ENCODE measurements around the gene MT1A. TPM values are rescaled to one million over a fixed set of nuclear protein-coding genes. Genes with fewer than 3 reads are reported as not detected.

MT1A gene
- total RNA-seq, 1 donor from 2014 or later, result not detected

DNA sequence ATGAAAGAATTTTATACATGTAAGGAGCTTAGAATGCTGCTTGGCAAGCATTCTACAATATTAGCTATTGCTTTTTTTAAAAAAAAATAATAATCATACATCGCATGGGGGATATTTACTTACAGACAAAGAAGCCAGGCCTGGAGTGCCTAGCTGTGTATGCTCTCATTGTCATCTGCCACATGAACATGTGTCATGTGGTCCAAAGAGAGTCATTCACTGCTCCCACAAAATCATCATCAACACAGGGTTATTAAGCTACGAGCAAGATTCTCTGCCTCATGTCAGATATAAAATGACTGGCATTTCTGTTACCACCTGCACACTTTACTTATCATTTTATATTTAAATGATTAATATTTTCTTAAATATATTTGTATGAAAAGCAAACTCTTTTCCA, 14.8 kb upstream of the MT1A start:
- H3K27ac Mint-ChIP-seq, result no peak overlapping the region
- peaks cover 74% of the 10 kb centered on the region for H3K27me3 Mint-ChIP-seq (ENCODE audit: low read depth)
- TF ChIP-seq, protein P1, sequence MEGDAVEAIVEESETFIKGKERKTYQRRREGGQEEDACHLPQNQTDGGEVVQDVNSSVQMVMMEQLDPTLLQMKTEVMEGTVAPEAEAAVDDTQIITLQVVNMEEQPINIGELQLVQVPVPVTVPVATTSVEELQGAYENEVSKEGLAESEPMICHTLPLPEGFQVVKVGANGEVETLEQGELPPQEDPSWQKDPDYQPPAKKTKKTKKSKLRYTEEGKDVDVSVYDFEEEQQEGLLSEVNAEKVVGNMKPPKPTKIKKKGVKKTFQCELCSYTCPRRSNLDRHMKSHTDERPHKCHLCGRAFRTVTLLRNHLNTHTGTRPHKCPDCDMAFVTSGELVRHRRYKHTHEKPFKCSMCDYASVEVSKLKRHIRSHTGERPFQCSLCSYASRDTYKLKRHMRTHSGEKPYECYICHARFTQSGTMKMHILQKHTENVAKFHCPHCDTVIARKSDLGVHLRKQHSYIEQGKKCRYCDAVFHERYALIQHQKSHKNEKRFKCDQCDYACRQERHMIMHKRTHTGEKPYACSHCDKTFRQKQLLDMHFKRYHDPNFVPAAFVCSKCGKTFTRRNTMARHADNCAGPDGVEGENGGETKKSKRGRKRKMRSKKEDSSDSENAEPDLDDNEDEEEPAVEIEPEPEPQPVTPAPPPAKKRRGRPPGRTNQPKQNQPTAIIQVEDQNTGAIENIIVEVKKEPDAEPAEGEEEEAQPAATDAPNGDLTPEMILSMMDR (IDR thresholded peaks at IDR 0.05; ENCODE audit: unreplicated experiment), result no peak
- no peak overlapping the region for H3K4me3 Mint-ChIP-seq
- no peak for DNase-seq (ENCODE audit: low spot score in 2 of 2, unreplicated experiment in 2 of 2)
- peaks cover 18% of the 10 kb centered on the region for H3K4me1 Mint-ChIP-seq
- H3K36me3 Mint-ChIP-seq, result no peaks in the 10 kb centered on the region
- H3K9me3 Mint-ChIP-seq, result no peaks in the 10 kb centered on the region

DNA sequence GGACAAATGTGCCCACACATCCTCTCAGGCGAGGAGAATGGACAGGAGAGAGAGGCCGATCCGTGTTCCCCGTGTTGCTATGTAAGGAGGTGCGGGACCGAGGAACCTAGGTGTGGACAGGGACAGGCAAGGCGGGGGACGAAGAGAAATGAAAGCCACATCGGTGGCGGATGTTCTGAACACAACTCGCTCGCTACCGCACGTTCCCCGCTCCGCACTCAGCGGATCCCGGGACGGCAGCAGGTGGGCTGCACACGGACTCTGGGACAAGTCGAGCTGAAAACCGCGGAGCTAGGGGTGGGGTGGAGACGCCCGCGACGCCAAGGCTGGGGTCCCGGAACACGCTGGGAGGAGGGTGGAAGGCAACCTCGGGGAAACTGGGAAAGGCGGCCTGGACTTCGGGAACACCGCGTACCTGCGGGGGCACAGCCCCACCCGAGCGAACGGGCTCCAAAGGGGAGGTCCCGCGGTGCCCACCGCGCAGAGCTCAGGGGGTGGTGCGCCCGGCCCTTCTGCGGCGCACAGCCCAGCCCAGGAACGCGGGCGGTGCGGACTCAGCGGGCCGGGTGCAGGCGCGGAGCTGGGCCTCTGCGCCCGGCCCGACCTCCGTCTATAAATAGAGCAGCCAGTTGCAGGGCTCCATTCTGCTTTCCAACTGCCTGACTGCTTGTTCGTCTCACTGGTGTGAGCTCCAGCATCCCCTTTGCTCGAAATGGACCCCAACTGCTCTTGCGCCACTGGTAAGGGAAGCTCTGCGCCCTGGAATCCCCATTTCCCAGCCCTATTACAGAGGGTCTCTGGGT, 13.1 kb upstream of the MT1A start, which contains the start of gene MT1E:
MT1E (plus strand) TSS at position 642 of the 803 bp plus-strand sequence; CDS start at position 713, 71 bp downstream.
- no peaks in the 10 kb centered on the region for H3K9me3 Mint-ChIP-seq
- H3K27me3 Mint-ChIP-seq (ENCODE audit: low read depth), result peaks cover 76% of the 10 kb centered on the region
- TF ChIP-seq, protein P1 (IDR thresholded peaks at IDR 0.05; ENCODE audit: unreplicated experiment), result no peak
- no peak within 1 kb of the TSS for H3K27ac Mint-ChIP-seq
- peak within 1 kb of the TSS; percentile 66 for H3K4me3 Mint-ChIP-seq
- peaks cover 18% of the 10 kb centered on the region for H3K4me1 Mint-ChIP-seq
- H3K36me3 Mint-ChIP-seq, result no peaks in the 10 kb centered on the region
- no peak for DNase-seq (ENCODE audit: low spot score in 2 of 2, unreplicated experiment in 2 of 2)

DNA sequence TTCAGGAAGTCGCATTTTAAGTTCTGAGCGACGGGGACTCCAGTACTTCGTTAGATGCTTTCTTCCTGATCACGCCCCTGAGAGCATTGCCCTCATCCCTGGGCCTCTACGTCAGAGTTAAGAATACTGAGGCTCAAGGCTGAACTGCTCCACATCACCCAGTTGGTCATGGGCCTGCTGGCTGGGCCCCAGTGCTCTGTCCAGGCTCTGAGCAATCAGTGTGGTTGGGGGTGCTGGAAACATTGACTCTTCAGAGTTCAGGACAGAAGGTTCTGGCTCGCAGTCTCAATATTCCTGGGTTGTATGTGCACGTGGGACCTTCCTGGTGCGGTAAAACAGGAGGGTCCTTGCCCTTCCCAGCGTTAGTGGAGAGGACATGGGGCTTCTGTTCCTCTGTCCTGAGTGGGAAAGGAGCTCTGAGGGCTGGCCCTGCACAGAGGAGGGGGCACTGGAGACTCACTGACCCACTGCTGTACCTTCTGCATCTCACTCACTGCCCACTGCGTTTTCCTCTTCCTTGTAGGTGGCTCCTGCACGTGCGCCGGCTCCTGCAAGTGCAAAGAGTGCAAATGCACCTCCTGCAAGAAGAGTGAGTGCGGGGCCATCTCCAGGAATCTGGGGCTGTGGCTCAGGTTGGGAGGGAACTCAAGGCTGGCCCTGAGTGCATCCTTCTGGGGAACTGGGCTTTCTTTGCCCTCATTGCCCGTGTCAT, 12.4 kb upstream of the MT1A start:
- Mint-ChIP-seq H3K27me3 (ENCODE audit: low read depth) (peaks cover 78% of the 10 kb centered on the region), H3K4me3 (peak overlapping the region; percentile 57), H3K36me3 (no peaks in the 10 kb centered on the region), H3K9me3 (no peaks in the 10 kb centered on the region), H3K4me1 (peaks cover 18% of the 10 kb centered on the region), H3K27ac (no peak overlapping the region)
- no peak for DNase-seq (ENCODE audit: low spot score in 2 of 2, unreplicated experiment in 2 of 2)
- TF ChIP-seq, protein P1 (IDR thresholded peaks at IDR 0.05; ENCODE audit: unreplicated experiment), result no peak

DNA sequence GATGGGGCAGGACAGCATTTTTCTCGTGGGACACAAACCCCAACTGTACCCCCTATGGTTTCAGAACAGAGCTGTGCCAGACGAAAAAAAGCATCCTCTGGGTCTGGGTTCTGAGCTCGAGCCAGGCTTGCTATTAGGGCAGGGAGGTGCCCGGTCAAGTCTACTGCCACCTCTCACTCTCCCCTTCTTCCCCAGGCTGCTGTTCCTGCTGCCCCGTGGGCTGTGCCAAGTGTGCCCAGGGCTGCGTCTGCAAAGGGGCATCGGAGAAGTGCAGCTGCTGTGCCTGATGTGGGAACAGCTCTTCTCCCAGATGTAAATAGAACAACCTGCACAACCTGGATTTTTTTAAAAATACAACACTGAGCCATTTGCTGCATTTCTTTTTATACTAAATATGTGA, 11.8 kb upstream of the MT1A start:
- TF ChIP-seq, protein P1 (IDR thresholded peaks at IDR 0.05; ENCODE audit: unreplicated experiment), result no peak
- no peak overlapping the region for H3K27ac Mint-ChIP-seq
- no peaks in the 10 kb centered on the region for H3K9me3 Mint-ChIP-seq
- no peak for DNase-seq (ENCODE audit: low spot score in 2 of 2, unreplicated experiment in 2 of 2)
- H3K4me1 Mint-ChIP-seq, result peaks cover 15% of the 10 kb centered on the region
- H3K4me3 Mint-ChIP-seq, result no peak overlapping the region
- H3K27me3 Mint-ChIP-seq (ENCODE audit: low read depth), result peaks cover 81% of the 10 kb centered on the region
- H3K36me3 Mint-ChIP-seq, result no peaks in the 10 kb centered on the region

DNA sequence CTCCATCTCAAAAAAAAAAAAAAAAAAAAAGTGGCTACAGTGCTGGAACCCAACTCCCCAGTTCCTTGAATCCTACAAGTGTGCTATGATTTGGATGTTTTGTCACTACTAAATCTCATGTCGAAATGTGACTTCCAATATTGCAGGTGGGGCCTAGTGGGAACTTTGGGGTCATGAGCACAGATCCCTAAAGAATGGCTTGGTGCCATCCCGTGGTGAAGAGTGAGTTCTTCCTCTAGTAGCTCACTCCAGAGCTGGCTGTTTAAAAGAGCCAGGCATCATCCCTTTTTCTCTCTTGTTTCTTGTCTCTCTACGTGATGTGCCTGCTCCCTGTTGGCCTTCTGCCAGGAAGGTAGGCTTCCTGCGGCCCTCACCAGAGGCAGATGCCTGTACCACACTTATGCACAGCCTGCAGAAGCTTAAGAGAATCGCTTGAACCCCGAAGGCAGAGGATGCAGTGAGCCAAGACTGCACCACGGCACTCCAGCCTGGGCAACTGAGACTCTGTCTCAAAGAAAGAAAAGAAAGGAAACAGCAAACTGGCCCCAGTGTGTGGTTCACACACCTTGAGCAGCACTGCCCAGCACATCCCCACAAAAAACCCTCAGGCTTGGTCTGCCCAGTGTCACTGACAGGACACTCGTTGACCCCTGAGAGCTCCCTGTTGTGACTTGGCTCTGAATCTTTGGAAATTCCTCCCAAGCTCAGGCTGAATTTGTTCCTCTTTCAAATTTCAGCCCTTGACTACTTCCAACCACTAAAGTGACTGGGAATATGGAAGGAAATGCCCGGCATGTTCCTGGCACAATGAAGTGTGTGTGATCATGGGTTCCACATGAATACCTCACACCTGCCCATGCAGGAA, 9.7 kb upstream of the MT1A start:
- H3K4me3 Mint-ChIP-seq, result no peak overlapping the region
- H3K4me1 Mint-ChIP-seq, result peaks cover 19% of the 10 kb centered on the region
- no peaks in the 10 kb centered on the region for H3K9me3 Mint-ChIP-seq
- no peak overlapping the region for H3K27ac Mint-ChIP-seq
- DNase-seq (ENCODE audit: low spot score in 2 of 2, unreplicated experiment in 2 of 2), result no peak
- H3K27me3 Mint-ChIP-seq (ENCODE audit: low read depth), result peaks cover 87% of the 10 kb centered on the region
- TF ChIP-seq, protein P1 (IDR thresholded peaks at IDR 0.05; ENCODE audit: unreplicated experiment), result no peak
- no peaks in the 10 kb centered on the region for H3K36me3 Mint-ChIP-seq
